Measurements from ENCODE around the gene KRT84.
"Not testable (repeated sequence)": the region's sequence is repeated elsewhere in the genome, so short reads cannot be mapped to it uniquely, and the experiment has no call there.

KRT84 gene

DNA sequence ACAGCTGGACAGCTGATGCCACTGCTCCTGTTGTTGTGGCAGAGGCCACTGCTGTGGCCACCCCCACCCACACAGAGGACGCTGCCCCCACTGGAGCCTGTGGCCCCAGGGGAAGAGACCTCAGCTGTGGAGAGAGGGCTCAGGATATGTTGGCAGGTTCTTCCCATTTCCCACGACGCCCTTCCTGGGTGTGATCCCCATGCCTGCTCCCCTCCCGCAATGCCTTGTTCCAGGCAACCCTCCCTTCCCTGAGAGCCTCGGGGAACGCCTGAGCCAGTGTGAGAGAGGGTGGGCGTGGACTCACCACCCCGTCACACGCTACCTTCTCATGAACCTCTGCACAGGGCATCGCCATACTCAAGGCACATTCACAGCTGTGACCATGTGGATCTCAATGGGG, 26.4 kb upstream of the KRT84 start:
- no peak for DNase-seq

DNA sequence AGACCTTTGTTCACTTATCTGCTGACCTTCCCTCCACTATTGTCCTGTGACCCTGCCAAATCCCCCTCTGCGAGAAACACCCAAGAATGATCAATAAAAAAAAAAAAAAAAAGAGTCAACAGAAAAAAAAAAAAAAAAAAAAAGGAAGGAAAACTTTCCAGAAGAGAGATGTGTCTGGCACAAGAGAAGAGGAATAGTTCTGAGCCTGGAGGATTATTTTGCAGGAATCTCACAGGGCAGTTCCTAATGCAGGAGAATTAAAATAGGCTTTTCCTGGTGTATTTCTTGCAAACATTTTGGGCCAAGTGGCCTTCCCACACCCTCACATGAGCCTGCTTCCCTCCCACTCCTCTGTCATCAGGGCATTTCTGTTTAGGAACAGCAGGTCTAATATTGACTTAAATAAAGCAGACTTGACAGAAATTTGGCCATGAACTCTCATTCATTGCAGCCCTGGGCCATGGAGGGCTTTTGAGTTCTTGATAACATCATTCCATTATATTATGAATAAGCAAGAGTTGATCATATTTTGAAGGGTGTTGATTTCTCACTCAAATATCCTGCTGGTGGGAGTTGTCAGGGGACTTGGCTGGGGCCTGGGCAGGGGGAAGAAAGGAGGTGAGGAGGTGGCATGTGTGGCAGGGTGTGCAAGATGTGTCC, 25.3 kb upstream of the KRT84 start:
- not testable (repeated sequence) for DNase-seq

GRCh38 chr12:52407918-52408317, 22.5 kb upstream of the KRT84 start:
- no peak for DNase-seq

DNA sequence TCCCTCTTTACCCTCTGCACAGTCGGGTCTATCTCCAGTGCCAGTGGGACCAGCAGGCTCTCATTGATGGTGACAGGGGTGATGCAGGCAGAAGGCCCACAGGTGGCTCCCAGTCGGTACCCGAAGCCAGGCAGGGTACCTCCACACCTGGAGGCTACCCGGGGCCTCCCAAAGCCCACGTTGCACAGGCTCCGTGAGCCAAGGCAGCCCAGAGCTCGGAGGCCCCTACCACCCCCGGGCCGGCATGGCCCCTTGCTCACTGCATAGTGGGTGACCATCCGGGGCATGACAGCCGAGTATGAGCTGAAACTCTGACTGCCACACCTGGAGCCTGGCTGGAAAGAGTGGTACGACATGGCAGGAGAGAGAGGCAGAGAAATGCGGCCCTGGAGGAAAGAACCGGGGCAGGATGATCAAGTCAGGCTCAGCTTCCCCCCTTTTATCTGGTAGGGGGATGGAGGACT, 20.5 kb upstream of the KRT84 start, which contains the start of gene KRT82:
TSS of gene KRT82 (minus strand) at position 414 of the 464 bp plus-strand sequence. CDS start at position 356, 58 bp downstream.
- DNase-seq, result no peak

DNA sequence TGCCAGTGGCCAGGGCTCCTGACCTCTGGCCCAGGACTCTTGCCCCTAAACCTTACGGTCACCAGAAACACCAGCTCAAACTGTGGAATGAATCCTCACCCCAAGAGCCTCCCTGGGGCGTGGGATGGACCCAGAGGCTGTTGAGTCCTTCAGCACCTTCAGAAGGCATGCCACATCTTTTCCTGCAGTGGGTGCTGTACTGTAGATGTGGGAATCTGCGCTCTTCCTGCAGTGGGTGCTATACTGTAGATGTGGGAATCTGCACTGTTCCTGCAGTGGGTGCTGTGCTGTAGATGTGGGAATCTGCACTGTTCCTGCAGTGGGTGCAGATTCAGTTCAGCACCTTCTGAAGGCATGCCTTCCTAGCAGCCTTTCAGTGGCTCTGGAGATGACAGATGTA, 19.5 kb upstream of the KRT84 start:
- DNase-seq, result no peak

- no peak for DNase-seq
These were observed 18.1 kb upstream of the KRT84 start for GRCh38 chr12:52403561-52403960.

DNA sequence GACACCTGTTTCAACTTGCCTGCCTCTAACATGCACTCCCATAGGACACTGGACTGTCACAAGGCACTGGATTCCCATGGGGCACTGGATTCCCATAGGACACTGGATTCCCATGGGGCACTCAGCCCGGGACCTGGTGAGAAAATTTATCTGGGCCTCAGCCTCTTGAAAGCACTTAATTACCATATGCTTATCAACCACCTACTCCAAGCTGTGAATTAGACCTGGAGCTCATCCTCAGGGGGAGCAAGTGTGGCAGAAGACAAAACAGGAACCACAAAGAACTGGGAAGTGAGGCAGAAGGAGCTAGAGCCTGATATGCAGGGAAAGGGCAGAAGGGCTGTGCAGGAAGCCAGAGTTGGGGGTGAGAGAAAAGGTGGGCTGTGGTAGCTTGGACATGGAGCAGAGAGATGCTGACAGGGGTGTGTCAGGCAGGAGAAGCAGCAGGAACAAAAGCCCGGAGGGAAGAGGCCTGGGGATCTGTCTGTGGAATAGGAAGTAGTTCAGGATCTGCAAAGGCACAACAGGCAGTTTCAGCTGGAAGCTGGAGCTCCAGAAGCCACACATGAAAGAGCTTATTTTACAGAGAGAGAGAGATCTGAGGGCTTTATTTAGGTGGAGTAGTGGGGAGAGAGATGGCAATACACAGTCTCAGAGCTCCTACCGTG, 17.6 kb upstream of the KRT84 start:
- no peak for DNase-seq

GRCh38 chr12:52402377-52402776, 16.9 kb upstream of the KRT84 start:
- DNase-seq, result no peak

GRCh38 chr12:52401926-52402325, 16.5 kb upstream of the KRT84 start:
- no peak for DNase-seq

GRCh38 chr12:52401526-52401925, 16.1 kb upstream of the KRT84 start:
- DNase-seq, result no peak

- DNase-seq, result no peak
These were observed 15.5 kb upstream of the KRT84 start for GRCh38 chr12:52400906-52401305.

DNA sequence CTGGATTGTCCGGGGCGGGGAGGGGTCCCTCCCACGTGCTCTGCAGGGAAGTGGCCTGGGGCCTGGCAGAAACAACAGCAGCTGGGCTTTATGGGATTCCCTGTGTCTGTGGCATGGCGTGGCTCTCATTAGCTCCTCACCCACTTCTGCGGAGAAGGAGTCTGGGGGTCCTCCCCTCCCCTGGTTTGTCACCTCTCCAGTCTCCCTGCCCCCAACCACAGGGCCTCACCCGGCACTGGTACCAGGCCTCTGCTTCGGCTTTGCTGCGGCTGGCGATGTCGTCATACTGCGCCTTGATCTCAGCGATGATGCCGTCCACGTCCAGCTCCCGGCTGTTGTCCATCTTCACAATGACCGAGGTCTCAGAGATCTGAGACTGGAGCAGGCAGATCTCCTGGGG, 14.3 kb upstream of the KRT84 start:
- DNase-seq, result no peak

GRCh38 chr12:52398176-52398575, 12.7 kb upstream of the KRT84 start:
- DNase-seq, result no peak

GRCh38 chr12:52396656-52397055, 11.2 kb upstream of the KRT84 start:
- no peak for DNase-seq

DNA sequence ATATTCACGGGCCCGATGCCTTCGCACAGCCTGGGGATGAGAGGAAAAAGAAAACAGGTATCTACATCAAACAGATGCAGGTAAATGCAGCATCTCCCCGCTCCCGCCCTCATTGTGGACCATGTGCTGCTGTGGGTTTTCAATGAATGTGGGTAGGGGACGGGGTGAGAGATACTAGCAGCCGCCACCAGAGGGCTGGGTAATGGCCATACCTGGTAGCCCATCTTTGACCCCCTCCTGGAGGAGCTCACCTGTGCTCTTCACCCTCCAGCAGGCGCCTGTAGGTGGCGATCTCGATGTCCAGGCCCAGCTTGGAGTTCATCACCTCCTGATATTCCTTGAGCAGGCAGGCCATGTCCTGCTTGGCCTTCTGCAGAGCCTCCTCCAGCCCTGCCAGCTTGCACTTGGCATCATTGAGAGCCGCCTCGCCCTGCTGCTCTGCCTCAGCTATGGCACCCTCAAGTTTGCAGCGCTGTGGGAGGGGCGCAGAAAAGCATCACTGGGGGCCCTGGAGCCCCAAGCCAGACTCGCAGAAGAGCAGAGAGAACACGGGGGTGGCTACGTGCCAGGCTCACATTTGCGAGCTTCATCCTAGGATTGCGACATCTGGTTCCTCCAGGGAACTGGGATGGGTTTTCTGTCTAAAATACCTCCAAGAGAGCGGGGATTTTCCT, 10.4 kb upstream of the KRT84 start:
- no peak for DNase-seq

DNA sequence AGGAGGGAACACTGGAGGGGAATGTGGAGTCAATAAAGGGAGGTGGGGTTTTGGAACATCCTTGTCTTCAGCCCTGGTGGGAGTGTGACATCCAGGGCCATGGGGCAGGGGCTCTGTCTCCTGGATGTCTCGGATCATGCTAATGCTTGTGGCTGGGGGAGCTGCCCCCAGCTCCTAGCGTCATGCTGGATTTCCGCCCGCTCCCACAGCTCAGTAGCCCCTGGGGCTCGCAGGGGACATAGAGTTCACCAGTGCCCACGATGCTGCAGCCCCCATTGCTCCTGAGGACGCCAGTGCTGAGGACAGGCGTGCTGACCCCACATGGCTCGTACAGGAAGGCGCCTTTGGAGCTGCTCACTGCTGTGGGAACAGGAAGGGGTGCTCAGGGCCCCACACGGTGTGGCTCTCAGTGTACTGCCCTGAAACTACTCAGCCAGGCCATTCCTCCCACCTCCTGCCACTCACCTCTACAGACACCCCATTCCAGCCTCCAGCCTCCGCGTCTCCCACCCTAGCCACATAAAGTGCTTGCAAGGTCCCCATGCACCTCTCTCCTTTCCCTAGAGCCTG, 9.5 kb upstream of the KRT84 start:
- no peak for DNase-seq

DNA sequence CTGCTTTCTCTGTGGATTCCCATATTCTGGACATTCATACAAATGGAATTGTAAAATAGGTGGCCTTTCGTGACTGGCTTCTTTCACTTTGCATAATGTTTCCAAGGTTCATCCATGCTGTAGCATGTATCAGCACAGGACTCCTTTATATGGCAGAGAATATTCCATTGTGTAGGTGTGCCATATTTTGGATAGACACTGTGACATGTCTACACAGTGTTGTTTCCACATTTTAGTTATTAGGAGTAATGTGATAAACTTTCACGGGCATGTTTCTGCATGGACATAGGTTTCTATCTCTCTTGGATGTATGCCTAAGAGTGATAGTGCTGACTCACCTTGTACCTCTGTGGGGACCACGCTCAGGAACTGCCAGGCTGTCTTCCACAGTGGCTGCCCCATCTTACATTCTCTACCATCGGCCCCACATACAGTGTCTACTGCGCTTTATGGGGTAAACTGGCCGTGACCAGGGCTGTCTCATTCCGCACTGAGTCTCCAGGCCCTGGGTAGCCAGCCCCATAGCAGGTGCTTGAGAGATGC, 7.1 kb upstream of the KRT84 start:
- DNase-seq, result no peak

GRCh38 chr12:52391618-52392002, 6.2 kb upstream of the KRT84 start:
- DNase-seq, result no peak

DNA sequence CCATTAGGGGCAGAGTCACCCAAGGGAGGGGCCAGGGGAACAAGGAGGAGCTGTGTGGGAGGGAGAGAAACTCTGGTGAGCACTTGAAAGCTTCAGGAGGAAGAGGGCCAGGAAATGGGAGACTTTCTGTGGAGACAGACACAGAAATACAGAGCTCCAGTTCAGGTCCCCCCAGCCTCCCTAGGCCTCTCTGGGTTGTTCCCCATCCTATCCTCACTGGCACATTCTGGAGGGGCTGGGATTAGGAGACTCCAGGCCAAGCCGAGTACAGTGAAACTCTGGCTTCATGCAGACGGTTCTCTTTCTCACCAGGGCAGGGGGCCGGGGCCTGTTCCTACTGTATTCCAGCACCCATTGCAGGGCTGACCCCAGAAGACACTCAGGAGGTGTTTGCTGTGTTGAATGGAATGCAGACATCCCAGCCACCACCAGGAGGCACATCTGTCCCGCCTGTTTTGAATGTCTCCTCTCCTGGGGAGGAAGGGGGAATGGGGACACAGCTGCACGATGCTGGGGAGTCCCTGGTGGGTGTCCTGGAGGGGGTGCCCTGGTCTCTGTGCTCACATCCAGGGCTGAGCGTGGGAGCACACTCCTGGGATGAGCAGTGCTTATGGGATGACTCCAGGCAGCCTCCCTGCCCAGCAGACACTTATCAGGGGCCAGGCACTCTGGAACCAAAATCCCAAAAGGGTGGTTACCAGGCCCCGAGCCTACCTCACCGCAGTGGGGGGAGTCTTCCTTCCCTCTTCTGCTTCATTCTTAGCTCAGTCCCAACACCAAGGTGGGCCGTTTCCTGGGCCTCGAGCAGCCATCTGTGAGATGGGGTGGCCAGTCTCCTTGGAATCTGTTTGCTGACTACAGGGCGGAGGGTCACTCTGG, 5.5 kb upstream of the KRT84 start:
- DNase-seq, result no peak

- no peak for DNase-seq
These were observed 4.1 kb upstream of the KRT84 start for GRCh38 chr12:52389313-52390207.

DNA sequence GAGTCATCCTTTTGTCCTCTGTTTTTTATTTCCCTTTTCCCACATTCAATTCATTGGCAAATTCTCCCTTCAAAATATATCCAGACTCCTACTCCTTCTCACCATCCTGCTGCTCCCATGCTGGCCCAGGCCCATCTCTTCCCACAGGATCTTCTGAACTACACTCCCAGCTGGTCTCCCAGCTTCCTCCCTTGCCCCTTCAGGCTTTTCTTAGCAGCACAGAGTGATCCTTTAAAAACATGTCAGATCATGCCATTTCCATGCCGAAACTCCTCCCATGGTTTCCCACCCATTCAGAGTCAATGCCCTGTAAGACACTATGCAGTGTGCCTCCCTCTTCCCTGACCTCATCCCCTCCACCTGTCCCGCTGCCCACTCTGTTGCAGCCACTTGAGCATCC, 2.4 kb upstream of the KRT84 start:
- DNase-seq, result no peak
